ENCODE measurements around the gene GABRA4.

GABRA4 gene

GRCh38 chr4:46993075-46994006, at the start of gene GABRA4:
TSS of gene GABRA4 (minus strand) at chr4:46993581. CDS start at chr4:46993424, 157 bp downstream.
- DNase-seq (ENCODE audit: extremely low spot score, insufficient read length, low read depth) (no peak), FAIRE-seq (no peak)

- FAIRE-seq = no peak
- no peak for DNase-seq (ENCODE audit: extremely low spot score, insufficient read length, low read depth)
Observed at GRCh38 chr4:47040828-47041227, 47.4 kb upstream of the GABRA4 start.

- DNase-seq (ENCODE audit: extremely low spot score, insufficient read length, low read depth) (no peak), FAIRE-seq (no peak)
Observed at GRCh38 chr4:47038263-47038662, 44.9 kb upstream of the GABRA4 start.

- FAIRE-seq (peak; percentile 69), DNase-seq (ENCODE audit: extremely low spot score, insufficient read length, low read depth) (peak; percentile 36)
Observed at GRCh38 chr4:47032405-47033106, 39.2 kb upstream of the GABRA4 start.

GRCh38 chr4:47031751-47032404, 38.5 kb upstream of the GABRA4 start:
- DNase-seq (ENCODE audit: extremely low spot score, insufficient read length, low read depth) (no peak), FAIRE-seq (peak; percentile 46)

- FAIRE-seq (peak; percentile 31), DNase-seq (ENCODE audit: extremely low spot score, insufficient read length, low read depth) (no peak)
Observed at GRCh38 chr4:47031011-47031678, 37.8 kb upstream of the GABRA4 start, which contains the start of gene GABRB1. TSS of gene GABRB1 (plus strand) at chr4:47031567.

- FAIRE-seq (no peak), DNase-seq (ENCODE audit: extremely low spot score, insufficient read length, low read depth) (no peak)
Observed at GRCh38 chr4:47017494-47017893, 24.1 kb upstream of the GABRA4 start.

- no peak for DNase-seq (ENCODE audit: extremely low spot score, insufficient read length, low read depth)
- no peak for FAIRE-seq
Observed at GRCh38 chr4:47017081-47017480, 23.7 kb upstream of the GABRA4 start.

GRCh38 chr4:47013373-47013772, 20.0 kb upstream of the GABRA4 start:
- FAIRE-seq (no peak), DNase-seq (ENCODE audit: extremely low spot score, insufficient read length, low read depth) (no peak)

- FAIRE-seq = no peak
- DNase-seq (ENCODE audit: extremely low spot score, insufficient read length, low read depth) = no peak
Observed at GRCh38 chr4:47012676-47013075, 19.3 kb upstream of the GABRA4 start.

GRCh38 chr4:47010912-47011446, 17.6 kb upstream of the GABRA4 start:
- DNase-seq (ENCODE audit: extremely low spot score, insufficient read length, low read depth) (peak; percentile 17), FAIRE-seq (peak; percentile 92)

- peak; percentile 9 for FAIRE-seq
Observed at GRCh38 chr4:47010347-47010911, 17.0 kb upstream of the GABRA4 start.

GRCh38 chr4:47002580-47002979, 9.2 kb upstream of the GABRA4 start:
- FAIRE-seq (peak; percentile 56), DNase-seq (ENCODE audit: extremely low spot score, insufficient read length, low read depth) (no peak)

More at GRCh38 chr4:47010347-47010911, 17.0 kb upstream of the GABRA4 start:
- DNase-seq (ENCODE audit: extremely low spot score, insufficient read length, low read depth) = no peak

GRCh38 chr4:47000406-47000805, 7.0 kb upstream of the GABRA4 start:
- FAIRE-seq = no peak

GRCh38 chr4:46999566-46999965, 6.2 kb upstream of the GABRA4 start:
- FAIRE-seq (no peak), DNase-seq (ENCODE audit: extremely low spot score, insufficient read length, low read depth) (no peak)

More at GRCh38 chr4:47000406-47000805, 7.0 kb upstream of the GABRA4 start:
- no peak for DNase-seq (ENCODE audit: extremely low spot score, insufficient read length, low read depth)

GRCh38 chr4:46994007-46994405, 625 bp upstream of the GABRA4 start:
- DNase-seq (ENCODE audit: extremely low spot score, insufficient read length, low read depth) (no peak), FAIRE-seq (no peak)

GRCh38 chr4:46992338-46992737, 1.0 kb downstream of the GABRA4 start:
- no peak for FAIRE-seq
- no peak for DNase-seq (ENCODE audit: extremely low spot score, insufficient read length, low read depth)

- FAIRE-seq = peak; percentile 21
Observed at GRCh38 chr4:46986922-46987638, 6.3 kb downstream of the GABRA4 start.

GRCh38 chr4:46984781-46985180, 8.6 kb downstream of the GABRA4 start:
- no peak for FAIRE-seq

More at GRCh38 chr4:46986922-46987638, 6.3 kb downstream of the GABRA4 start:
- no peak for DNase-seq (ENCODE audit: extremely low spot score, insufficient read length, low read depth)

More at GRCh38 chr4:46984781-46985180, 8.6 kb downstream of the GABRA4 start:
- no peak for DNase-seq (ENCODE audit: extremely low spot score, insufficient read length, low read depth)

Data from GM18507 (cell line).